Common myeloid progenitor, CD34-positive (primary cell): ENCODE data around the gene NT5C2.

Experiments used
- CTCF ChIA-PET: fragments of 350-600 bp; sonication (Branson Sonifier 250); formaldehyde crosslinking; loops from one replicate; lab custom pipeline; 2021; ENCODE audit warnings: antibody characterized with exemption; lab: Charles Lee
- POLR2A ChIA-PET: fragments of 350-600 bp; sonication (Branson Sonifier 250); formaldehyde crosslinking; loops from one replicate; lab custom pipeline; 2021; ENCODE audit warnings: antibody characterized with exemption; lab: Charles Lee
- DNase-seq, 3 donors: peaks; one replicate each; pipeline versions ENCODE4 v3.0.0 to v3.0.0-alpha.2; 2013
- H3K27ac ChIP-seq, 2 experiments: 1 replicate in 1 of 2; 2 replicates in 1 of 2; pipeline ENCODE4 v1.7.0; 2013; ENCODE audit warnings: inconsistent platforms in 2 of 2, low read length in 2 of 2, mild to moderate bottlenecking in 2 of 2, low read depth in 1 of 2, moderate library complexity in 1 of 2; ENCODE audit not compliant: severe bottlenecking in 2 of 2, insufficient read depth in 1 of 2, poor library complexity in 1 of 2
- H3K27me3 ChIP-seq, 5 experiments: replicated peaks in 2 of 5; 1 replicate in 3 of 5; 2 replicates in 2 of 5; pipeline versions ENCODE4 v1.6.1 to v1.7.0; 2013; ENCODE audit warnings: low read length in 4 of 5, mild to moderate bottlenecking in 2 of 5, moderate library complexity in 2 of 5, inconsistent platforms in 1 of 5; ENCODE audit not compliant: insufficient read depth in 5 of 5, control insufficient read depth in 4 of 5
- H3K36me3 ChIP-seq, 4 experiments: 1 replicate in 2 of 4; 2 replicates in 2 of 4; pipeline versions ENCODE4 v1.6.1 to v1.7.0; 2013; ENCODE audit warnings: low read length in 3 of 4, control low read depth in 1 of 4, mild to moderate bottlenecking in 1 of 4; ENCODE audit not compliant: control insufficient read depth in 4 of 4, insufficient read depth in 4 of 4
- H3K4me1 ChIP-seq, 4 experiments: 1 replicate in 3 of 4; 2 replicates in 1 of 4; pipeline versions ENCODE4 v1.6.1 to v1.7.1; 2013; ENCODE audit warnings: low read length in 3 of 4, mild to moderate bottlenecking in 3 of 4, control low read depth in 1 of 4, inconsistent platforms in 1 of 4, moderate library complexity in 1 of 4; ENCODE audit not compliant: control insufficient read depth in 4 of 4, insufficient read depth in 4 of 4; ENCODE audit errors: control extremely low read depth in 1 of 4
- H3K4me3 ChIP-seq, 7 experiments: 1 replicate in 4 of 7; 2 replicates in 3 of 7; pipeline versions ENCODE4 v1.5.1 to v1.7.0; 2013; ENCODE audit warnings: mild to moderate bottlenecking in 7 of 7, low read length in 6 of 7, moderate library complexity in 6 of 7, inconsistent platforms in 2 of 7, low read depth in 2 of 7, control low read depth in 1 of 7; ENCODE audit not compliant: insufficient read depth in 4 of 7, control insufficient read depth in 1 of 7; ENCODE audit errors: extremely low read depth in 1 of 7
- H3K9me3 ChIP-seq, 5 experiments: 1 replicate in 4 of 5; 2 replicates in 1 of 5; pipeline versions ENCODE4 v1.6.1 to v1.7.1; 2013; ENCODE audit warnings: low read length in 4 of 5, mild to moderate bottlenecking in 2 of 5, inconsistent platforms in 1 of 5, low read depth in 1 of 5, moderate library complexity in 1 of 5; ENCODE audit not compliant: control insufficient read depth in 4 of 5, insufficient read depth in 2 of 5; ENCODE audit errors: control extremely low read depth in 1 of 5
- WGBS: methylation state at CpG from one replicate; pipeline ENCODE4 v1.1.5; 2013; ENCODE audit not compliant: insufficient coverage; 5-methylcytosine and 5-hydroxymethylcytosine counted together

NT5C2 gene

DNA sequence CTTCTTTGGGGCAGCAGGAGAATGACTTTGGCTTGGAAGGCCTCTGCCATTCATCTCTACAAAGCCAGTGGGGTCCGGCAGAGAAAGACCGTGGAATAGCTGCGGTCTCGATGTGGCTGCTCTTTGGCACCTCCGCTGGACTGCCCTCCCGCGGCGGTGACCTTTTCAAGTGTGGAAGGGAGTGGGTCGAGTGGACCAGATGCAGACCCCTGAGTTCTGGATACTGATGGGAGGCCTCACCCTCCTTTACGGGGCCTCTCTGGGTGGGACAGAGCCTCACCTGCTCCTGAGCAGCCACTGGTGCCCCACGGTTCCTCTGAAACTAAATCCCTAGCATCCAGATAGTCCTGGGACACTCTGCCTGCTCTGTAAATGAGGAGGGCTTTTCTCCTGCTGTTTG is 113.1 kb downstream of the NT5C2 start:
- ChIA-PET CTCF (interaction anchor here (1.1 kb wide), 2 partner anchors 33 to 53 kb away, joined by 3 read pairs; no protein-coding TSS in a partner anchor), POLR2A (no interaction called here)
- Histone ChIP-seq H3K27ac (no peak overlapping the region), H3K4me3 (no peak overlapping the region), H3K36me3 (peaks cover 9 to 32% (median 18%) of the 10 kb centered on the region in 4 experiments), H3K9me3 (no peaks in the 10 kb centered on the region), H3K27me3 (no peaks in the 10 kb centered on the region), H3K4me1 (no peaks in the 10 kb centered on the region)
- DNase-seq, result no peak
- 97% methylated on average over 5 of the region's 11 CpGs for WGBS

DNA sequence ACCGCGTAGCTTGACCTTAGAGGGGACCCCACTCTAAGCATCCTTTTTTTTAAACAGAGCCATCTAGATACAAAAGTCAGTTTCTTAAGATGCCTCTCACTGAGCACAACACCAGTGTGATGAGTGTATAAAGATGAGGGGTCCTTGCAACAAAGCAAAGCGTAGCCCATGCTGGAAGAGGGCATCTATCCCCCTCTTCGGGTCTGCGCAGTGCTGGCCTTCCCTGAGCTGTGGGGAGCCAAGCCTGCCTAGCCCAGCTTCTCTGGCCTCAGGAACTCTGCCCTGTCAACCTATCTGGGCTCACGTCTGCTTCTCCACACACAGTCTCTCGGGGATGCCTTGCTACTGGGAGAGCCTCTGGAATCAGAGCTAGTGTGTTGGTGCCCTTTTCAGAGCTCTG is 114.0 kb downstream of the NT5C2 start:
- DNase-seq, result no peak
- Histone ChIP-seq H3K36me3 (peaks cover 4 to 30% (median 12%) of the 10 kb centered on the region in 4 experiments), H3K4me1 (no peaks in the 10 kb centered on the region), H3K27me3 (no peaks in the 10 kb centered on the region), H3K27ac (no peak overlapping the region), H3K4me3 (no peak overlapping the region), H3K9me3 (no peaks in the 10 kb centered on the region)
- WGBS, result 96% methylated on average over 5 of the region's 7 CpGs
- ChIA-PET CTCF (interaction anchor here (1.1 kb wide), 2 partner anchors 32 to 52 kb away, joined by 3 read pairs; no protein-coding TSS in a partner anchor), POLR2A (no interaction called here)

DNA sequence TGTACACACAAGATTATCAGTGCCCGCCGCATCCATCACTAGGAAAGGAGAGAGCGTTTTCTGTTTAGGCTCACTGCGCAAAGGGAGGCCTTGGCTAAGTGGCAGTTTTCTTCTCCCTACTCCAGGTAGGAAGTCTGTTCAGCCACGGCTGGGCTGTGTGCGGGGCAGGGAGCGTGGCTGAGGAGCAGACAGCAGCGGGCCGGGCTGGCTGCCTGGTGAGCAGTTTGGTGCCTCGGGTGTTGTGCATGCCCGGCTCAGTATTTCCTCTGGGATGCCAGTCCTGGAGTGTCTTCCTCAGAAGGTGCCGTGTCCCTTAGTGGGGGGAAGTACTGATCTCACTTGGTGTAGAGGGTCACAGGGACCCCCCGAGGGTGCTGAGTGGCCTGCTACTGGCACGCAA is 114.4 kb downstream of the NT5C2 start:
- DNase-seq, result no peak
- ChIA-PET POLR2A (no interaction called here), CTCF (interaction anchor here (1.1 to 1.2 kb wide), 3 partner anchors 32 to 166 kb away, joined by 3 read pairs; no protein-coding TSS in a partner anchor)
- Histone ChIP-seq H3K27ac (no peak overlapping the region), H3K4me1 (no peaks in the 10 kb centered on the region), H3K36me3 (peaks cover 4 to 27% (median 10%) of the 10 kb centered on the region in 4 experiments), H3K27me3 (no peaks in the 10 kb centered on the region), H3K9me3 (no peaks in the 10 kb centered on the region), H3K4me3 (no peak overlapping the region)
- WGBS, result 98% methylated on average over 12 of the region's 14 CpGs

DNA sequence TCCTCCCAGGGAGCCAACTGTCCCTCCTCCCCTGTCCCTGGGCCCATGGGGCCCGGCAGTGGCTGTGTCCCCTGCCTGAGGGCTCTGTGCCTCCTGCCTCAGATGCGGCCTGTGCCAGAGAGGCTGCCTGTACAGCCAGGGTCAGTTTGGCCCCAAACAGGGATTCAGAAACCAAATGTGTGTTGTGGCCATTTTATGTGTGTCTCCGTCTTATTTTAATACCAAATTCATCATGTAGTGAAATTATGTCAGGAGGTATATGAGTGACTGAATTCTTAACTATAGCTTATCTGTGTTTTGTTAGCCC is 114.8 kb downstream of the NT5C2 start:
- Histone ChIP-seq H3K9me3 (no peaks in the 10 kb centered on the region), H3K27me3 (no peaks in the 10 kb centered on the region), H3K36me3 (peaks cover under 1 to 26% (median 8%) of the 10 kb centered on the region in 4 experiments), H3K4me3 (no peak overlapping the region), H3K27ac (no peak overlapping the region), H3K4me1 (no peaks in the 10 kb centered on the region)
- ChIA-PET POLR2A (interaction anchor here (0.6 kb wide), 1 partner anchor 391 kb away, joined by 3 read pairs; no protein-coding TSS in a partner anchor), CTCF (interaction anchor here (1.2 kb wide), 1 partner anchor 166 kb away, joined by 3 read pairs; no protein-coding TSS in a partner anchor)
- no CpG with 5 or more reads among the region's 3 CpGs for WGBS
- no peak for DNase-seq

DNA sequence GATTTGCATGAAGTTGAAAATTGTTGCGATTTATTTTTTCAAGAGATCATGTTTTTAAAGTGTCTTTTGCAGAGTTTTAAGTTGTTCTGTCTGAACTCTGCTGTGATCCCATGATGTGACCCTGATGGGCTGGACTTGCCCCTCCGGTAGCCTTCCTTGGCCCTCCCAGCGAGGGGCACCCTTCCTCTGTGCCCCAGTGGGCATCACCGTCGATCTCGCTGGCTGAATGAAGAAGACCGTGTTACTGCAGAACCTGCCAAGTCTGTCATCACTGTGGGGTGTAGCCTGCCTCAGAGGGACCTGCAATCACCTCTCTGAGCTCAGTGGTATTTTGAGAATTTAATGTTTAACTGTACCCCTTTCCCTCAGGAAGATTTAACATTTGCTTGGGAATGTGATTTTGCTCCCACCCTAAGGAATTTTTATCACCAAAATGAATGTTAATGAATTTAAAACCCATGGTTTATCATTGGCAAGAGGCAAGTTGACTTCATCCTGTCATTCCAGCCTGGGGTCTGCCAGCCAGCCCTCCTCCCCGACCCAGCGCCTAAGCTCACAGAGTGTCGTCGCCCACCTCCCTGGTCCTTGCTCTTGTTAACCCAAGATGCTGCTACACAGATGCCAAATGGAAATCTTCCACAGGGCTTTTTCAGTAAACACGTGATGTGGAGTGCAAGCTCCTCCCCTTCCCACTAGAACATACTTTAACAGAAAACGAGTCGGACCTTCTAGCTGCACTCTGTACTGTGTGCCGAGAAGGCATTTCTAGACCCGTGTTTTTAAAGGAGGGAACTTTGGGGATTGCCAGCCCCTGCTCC is 115.4 kb downstream of the NT5C2 start:
- no peak for DNase-seq
- Histone ChIP-seq H3K4me3 (no peak overlapping the region), H3K27me3 (no peaks in the 10 kb centered on the region), H3K4me1 (no peaks in the 10 kb centered on the region), H3K27ac (no peak overlapping the region), H3K9me3 (no peaks in the 10 kb centered on the region), H3K36me3 (peaks cover 0 to 22% (median 8%) of the 10 kb centered on the region in 4 experiments)
- ChIA-PET POLR2A (interaction anchor here (0.6 kb wide), 1 partner anchor 390 kb away, joined by 3 read pairs; no protein-coding TSS in a partner anchor), CTCF (interaction anchor here (1.2 to 2.5 kb wide), 3 partner anchors 9 to 167 kb away, joined by 3 to 8 read pairs (median 3); partner anchors contain the start of gene CNNM2)
- whole genome bisulfite sequencing, result 97% methylated on average over 15 of the region's 16 CpGs

DNA sequence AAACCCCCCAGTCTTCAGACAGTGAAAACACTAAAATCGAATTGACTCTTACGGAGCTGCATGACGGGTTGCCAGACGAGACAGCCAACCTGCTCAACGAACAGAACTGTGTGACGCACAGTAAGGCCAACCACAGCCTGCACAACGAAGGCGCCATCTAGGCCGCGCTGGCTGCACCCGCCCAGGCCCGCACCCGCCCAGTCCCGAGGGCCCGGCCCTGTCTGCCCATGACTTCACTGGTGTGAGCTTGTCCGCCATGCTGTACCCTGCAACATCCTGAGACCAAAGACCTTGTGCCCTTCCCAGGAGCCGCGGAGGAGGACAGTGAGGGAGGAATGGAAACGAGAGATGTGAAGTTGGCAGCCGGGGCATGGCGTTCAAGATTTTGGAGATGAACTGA is 116.1 kb downstream of the NT5C2 start:
- Histone ChIP-seq H3K36me3 (peaks cover 0 to 19% (median 8%) of the 10 kb centered on the region in 4 experiments), H3K9me3 (no peaks in the 10 kb centered on the region), H3K4me3 (no peak overlapping the region), H3K27me3 (no peaks in the 10 kb centered on the region), H3K27ac (no peak overlapping the region), H3K4me1 (no peaks in the 10 kb centered on the region)
- DNase-seq, result no peak
- POLR2A ChIA-PET, result no interaction called here
- WGBS, result 92% methylated on average over 18 of the region's 21 CpGs
- CTCF ChIA-PET, result interaction anchor here (1.3 to 2.5 kb wide), 2 partner anchors 9 to 159 kb away, joined by 3 to 8 read pairs; partner anchors contain the start of gene CNNM2

DNA sequence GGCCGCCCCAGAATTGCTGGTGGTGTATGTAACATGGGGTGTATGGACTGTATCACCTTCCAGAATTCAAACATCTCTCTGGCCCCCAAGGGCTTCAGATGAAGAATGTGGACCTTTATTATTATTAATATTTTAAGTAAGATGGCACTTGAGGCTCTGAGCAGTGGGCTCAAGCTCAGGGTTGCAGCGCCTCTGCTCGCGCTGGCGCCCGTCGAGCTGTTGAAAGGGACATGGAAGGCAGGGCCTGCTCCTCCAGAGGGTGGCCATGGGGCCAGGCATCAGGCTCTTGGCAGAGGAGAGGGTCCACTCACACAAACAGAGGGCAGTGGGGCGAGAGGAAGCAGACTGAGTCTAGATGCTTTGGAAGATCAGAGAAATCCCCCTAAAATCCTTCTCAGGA is 120.2 kb downstream of the NT5C2 start:
- CTCF ChIA-PET, result interaction anchor here (16.9 kb wide), 1 partner anchor 156 kb away, joined by 161 read pairs; the partner anchor contains the start of gene CNNM2

More for the DNA sequence above, 120.2 kb downstream of the NT5C2 start:
- Histone ChIP-seq H3K27me3 (no peaks in the 10 kb centered on the region), H3K4me1 (peaks cover 6 to 18% (median 17%) of the 10 kb centered on the region in 4 experiments), H3K4me3 (no peak overlapping the region), H3K9me3 (no peaks in the 10 kb centered on the region), H3K27ac (no peak overlapping the region), H3K36me3 (peaks cover 0 to 24% (median 2%) of the 10 kb centered on the region in 4 experiments)
- POLR2A ChIA-PET, result no interaction called here
- no peak for DNase-seq
- 99% methylated on average over 7 of the region's 8 CpGs for WGBS
